ENCODE measurements around the gene HLA-DMB. TPM values are rescaled to one million over a fixed set of nuclear protein-coding genes. Genes with fewer than 3 reads are reported as not detected.

The HLA-DMB gene
- total RNA-seq, 1 experiment from 2014 or later: 3.3 TPM

- Histone ChIP-seq H3K4me3 (replicated peaks in 1 of 2; ENCODE audit: low read depth in 1 of 2, low read length in 2 of 2) (peak overlapping the region; percentile 82 to 92), H3K4me1 (ENCODE audit: control insufficient read depth in 1 of 2, insufficient read depth in 2 of 2, low read length in 2 of 2) (peaks cover 10 to 54% of the 10 kb centered on the region in 2 experiments), H3K79me2 (ENCODE audit: insufficient read depth, low read length) (peaks cover 64% of the 10 kb centered on the region), H3K36me3 (ENCODE audit: control insufficient read depth in 1 of 2, insufficient read depth in 2 of 2, low read length in 2 of 2) (peaks cover 9 to 18% of the 10 kb centered on the region in 2 experiments), H3K27me3 (ENCODE audit: insufficient read depth, low read length) (no peaks in the 10 kb centered on the region), H3K4me2 (ENCODE audit: low read length) (peak overlapping the region; percentile 84), H2AFZ (ENCODE audit: low read depth, low read length, poor library complexity, severe bottlenecking) (no peak overlapping the region), H3K9ac (ENCODE audit: low read length) (peak overlapping the region; percentile 92), H3K27ac (ENCODE audit: low read depth, low read length) (peak overlapping the region; percentile 97), H3K9me3 (ENCODE audit: control insufficient read depth in 1 of 2, insufficient read depth in 1 of 2, low read depth in 1 of 2, low read length in 2 of 2) (no peaks in the 10 kb centered on the region), H3K9me2 (ENCODE audit: insufficient read depth) (no peaks in the 10 kb centered on the region), H4K20me1 (ENCODE audit: insufficient read depth) (peaks cover 16% of the 10 kb centered on the region; the same call in 1 of the 2 replicates)
- DNase-seq (ENCODE audit: low read depth, low spot score) (peak; percentile 57), ATAC-seq (peak; percentile 29)
- ChIA-PET POLR2A (interaction anchor here (0.6 to 8.1 kb wide), 8 partner anchors 13 to 1740 kb away, joined by 3 to 227 read pairs (median 4); partner anchors contain the start of genes HLA-DMA, HLA-DMB, RPS18 and VPS52), CTCF (interaction anchor here (1.4 to 7.8 kb wide), 4 partner anchors 12 to 101 kb away, joined by 5 to 73 read pairs (median 11); partner anchors contain the start of gene HLA-DMA), RAD21 (ENCODE audit: low non-redundant PET in 1 of 2, low total read pairs in 2 of 2, uncharacterized antibody in 2 of 2, unreplicated experiment in 2 of 2) (interaction anchor here in 1 of 2 experiments (0.6 kb wide), 1 partner anchor 108 kb away, joined by 3 read pairs; no protein-coding TSS in a partner anchor)
- BruUV-seq (replicated peaks): no TSS peak
- TF ChIP-seq RAD21 (IDR thresholded peaks at IDR 0.05; ENCODE audit: low read depth) (no peak), POLR2A (IDR thresholded peaks at IDR 0.05; ENCODE audit: borderline replicate concordance, extremely low read depth, insufficient read depth, insufficient read length) (peak; percentile 3)
- intact Hi-C loops (cut with micrococcal nuclease): loop anchor here (5.0 kb wide), 1 partner anchor 82 kb away; no protein-coding TSS in a partner anchor
These were observed 28.2 kb upstream of the HLA-DMB start for GRCh38 chr6:32968867-32969684.

DNA sequence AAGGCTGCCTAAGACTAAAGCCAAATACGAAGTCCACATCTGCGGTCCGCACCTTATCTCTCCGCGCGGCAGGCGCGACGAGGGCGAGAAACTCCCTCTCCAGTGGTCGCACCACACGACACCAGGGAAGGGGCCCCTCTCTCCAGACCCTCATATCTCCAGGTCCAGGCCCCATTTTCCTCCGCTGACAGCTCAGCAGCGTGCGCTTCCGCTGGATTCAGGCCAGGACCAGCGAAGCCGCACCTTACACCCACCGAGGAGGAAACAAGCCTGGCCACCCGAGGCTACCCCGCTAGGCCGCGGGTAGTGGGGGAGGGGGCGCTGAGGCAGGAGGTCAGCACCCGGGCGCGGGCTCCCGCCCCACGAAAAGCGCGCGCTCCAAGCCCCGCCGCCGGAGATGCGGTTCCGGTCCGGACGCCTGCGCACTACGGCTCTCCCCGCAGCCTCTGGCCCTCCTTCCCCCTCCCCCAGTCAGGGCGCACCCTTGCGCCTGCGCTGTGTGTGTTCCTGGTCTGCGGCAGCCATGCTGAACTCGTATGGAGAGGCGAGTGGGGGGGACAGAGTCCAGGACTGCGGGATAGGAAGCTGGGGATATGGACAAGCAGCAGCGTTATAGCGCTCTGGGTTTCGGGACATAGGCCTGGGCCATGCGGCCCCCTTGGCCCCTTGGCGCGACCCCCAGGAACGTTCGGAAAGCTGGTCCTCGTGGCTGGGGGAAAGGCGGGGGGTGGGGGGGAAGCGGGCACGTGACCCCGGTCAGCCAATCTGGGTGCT is 27.5 kb upstream of the HLA-DMB start, which contains the start of gene BRD2:
Gene BRD2 (plus strand): TSS at position 502 of the 774 bp plus-strand sequence. CDS start 4,305 bp downstream, outside the sequence.
- Histone ChIP-seq H3K79me2 (ENCODE audit: insufficient read depth, low read length) (peaks cover 64% of the 10 kb centered on the region), H3K4me2 (ENCODE audit: low read length) (peak within 1 kb of the TSS; percentile 84), H3K9me3 (ENCODE audit: control insufficient read depth in 1 of 2, insufficient read depth in 1 of 2, low read depth in 1 of 2, low read length in 2 of 2) (no peaks in the 10 kb centered on the region), H3K4me3 (replicated peaks in 1 of 2; ENCODE audit: low read depth in 1 of 2, low read length in 2 of 2) (peak within 1 kb of the TSS; percentile 82 to 92), H3K9ac (ENCODE audit: low read length) (peak within 1 kb of the TSS; percentile 92), H3K27me3 (ENCODE audit: insufficient read depth, low read length) (no peaks in the 10 kb centered on the region), H3K36me3 (ENCODE audit: control insufficient read depth in 1 of 2, insufficient read depth in 2 of 2, low read length in 2 of 2) (peaks cover 1 to 10% of the 10 kb centered on the region in 2 experiments; a peak in 3 of 4 replicates), H3K4me1 (ENCODE audit: control insufficient read depth in 1 of 2, insufficient read depth in 2 of 2, low read length in 2 of 2) (peaks cover 10 to 46% of the 10 kb centered on the region in 2 experiments), H3K9me2 (ENCODE audit: insufficient read depth) (no peaks in the 10 kb centered on the region), H4K20me1 (ENCODE audit: insufficient read depth) (peaks cover 8% of the 10 kb centered on the region; the same call in 1 of the 2 replicates), H2AFZ (ENCODE audit: low read depth, low read length, poor library complexity, severe bottlenecking) (no peak within 1 kb of the TSS), H3K27ac (ENCODE audit: low read depth, low read length) (peak within 1 kb of the TSS; percentile 97)
- peak; percentile 93 for DNase-seq (ENCODE audit: low read depth, low spot score)
- POLR2A ChIA-PET: interaction anchor here (0.6 to 8.1 kb wide), 6 partner anchors 12 to 1741 kb away, joined by 3 to 227 read pairs (median 28); partner anchors contain the start of genes HLA-DMA and HLA-DMB
- BruUV-seq (replicated peaks): TSS peak; percentile 51
- RAD21 ChIA-PET (ENCODE audit: low non-redundant PET in 1 of 2, low total read pairs in 2 of 2, uncharacterized antibody in 2 of 2, unreplicated experiment in 2 of 2): interaction anchor here (0.6 to 1.6 kb wide), 3 partner anchors 16 to 776 kb away, joined by 3 to 8 read pairs (median 4); no protein-coding TSS in a partner anchor
- ATAC-seq: peak; percentile 45
- CTCF ChIA-PET: interaction anchor here (1.3 to 7.8 kb wide), 5 partner anchors 11 to 100 kb away, joined by 3 to 73 read pairs (median 5); partner anchors contain the start of gene HLA-DMA
- intact Hi-C loops (cut with micrococcal nuclease): loop anchor here (5.0 kb wide), 1 partner anchor 81 kb away; no protein-coding TSS in a partner anchor
- TF ChIP-seq TCF7L2 (IDR thresholded peaks at IDR 0.05; ENCODE audit: borderline replicate concordance, extremely low read depth, insufficient read depth, insufficient read length) (no peak), POLR2AphosphoS5 (IDR thresholded peaks at IDR 0.05; ENCODE audit: low read depth, low read length) (peak; percentile 57), SP1 (IDR thresholded peaks at IDR 0.05; ENCODE audit: low read depth) (no peak), SRF (IDR thresholded peaks at IDR 0.05; ENCODE audit: low read depth) (no peak), ZFX (IDR thresholded peaks at IDR 0.05) (peak; percentile 88), SIN3A (IDR thresholded peaks at IDR 0.05; ENCODE audit: low read depth) (no peak), YY1 (IDR thresholded peaks at IDR 0.05; ENCODE audit: extremely low read depth, insufficient replicate concordance, low read depth, low read length) (peak; percentile 88), CTCF (IDR thresholded peaks at IDR 0.05 in 2 of 3, conservative IDR thresholded peaks at IDR 0.05 in 1 of 3; ENCODE audit: borderline replicate concordance in 1 of 3, insufficient read depth in 1 of 3, low read depth in 2 of 3, low read length in 2 of 3) (no peak)
- TF ChIP-seq, protein P1, sequence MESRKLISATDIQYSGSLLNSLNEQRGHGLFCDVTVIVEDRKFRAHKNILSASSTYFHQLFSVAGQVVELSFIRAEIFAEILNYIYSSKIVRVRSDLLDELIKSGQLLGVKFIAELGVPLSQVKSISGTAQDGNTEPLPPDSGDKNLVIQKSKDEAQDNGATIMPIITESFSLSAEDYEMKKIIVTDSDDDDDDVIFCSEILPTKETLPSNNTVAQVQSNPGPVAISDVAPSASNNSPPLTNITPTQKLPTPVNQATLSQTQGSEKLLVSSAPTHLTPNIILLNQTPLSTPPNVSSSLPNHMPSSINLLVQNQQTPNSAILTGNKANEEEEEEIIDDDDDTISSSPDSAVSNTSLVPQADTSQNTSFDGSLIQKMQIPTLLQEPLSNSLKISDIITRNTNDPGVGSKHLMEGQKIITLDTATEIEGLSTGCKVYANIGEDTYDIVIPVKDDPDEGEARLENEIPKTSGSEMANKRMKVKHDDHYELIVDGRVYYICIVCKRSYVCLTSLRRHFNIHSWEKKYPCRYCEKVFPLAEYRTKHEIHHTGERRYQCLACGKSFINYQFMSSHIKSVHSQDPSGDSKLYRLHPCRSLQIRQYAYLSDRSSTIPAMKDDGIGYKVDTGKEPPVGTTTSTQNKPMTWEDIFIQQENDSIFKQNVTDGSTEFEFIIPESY (IDR thresholded peaks at IDR 0.05; ENCODE audit: extremely low read depth, insufficient replicate concordance, low read length): no peak
